AG09319 (cell line): Measurements from ENCODE around the gene PIK3IP1.

ENCODE experiments used
- DNase-seq: peaks from one replicate; pipeline ENCODE4 v3.0.0-alpha.2; 2010; ENCODE audit warnings: low read depth; ENCODE audit errors: extremely low read depth
- CTCF ChIP-seq: IDR thresholded peaks from 2 replicates; pipeline ENCODE4 v1.5.1; 2011; ENCODE audit warnings: low read depth, mild to moderate bottlenecking, inconsistent platforms, low read length, moderate library complexity

Gene PIK3IP1

GRCh38 chr22:31292236-31292989 is at the start of gene PIK3IP1:
PIK3IP1 (minus strand) TSS chr22:31292488; CDS start chr22:31292344, 144 bp downstream.
- DNase-seq = peak; percentile 52
- peak; percentile 58 for TF ChIP-seq CTCF

GRCh38 chr22:31341386-31342088 is 49.2 kb upstream of the PIK3IP1 start:
- no peak for DNase-seq
- TF ChIP-seq CTCF = no peak

- TF ChIP-seq CTCF = no peak
- no peak for DNase-seq
Measured at GRCh38 chr22:31340765-31341247, 48.5 kb upstream of the PIK3IP1 start.

- no peak for DNase-seq
- TF ChIP-seq CTCF = no peak
Measured at GRCh38 chr22:31340360-31340759, 48.1 kb upstream of the PIK3IP1 start.

- DNase-seq = no peak
- no peak for TF ChIP-seq CTCF
Measured at GRCh38 chr22:31339148-31339832, 47.0 kb upstream of the PIK3IP1 start.

GRCh38 chr22:31337178-31337577 is 44.9 kb upstream of the PIK3IP1 start:
- no peak for TF ChIP-seq CTCF
- no peak for DNase-seq
